ENCODE measurements around the gene MASP2.

- TF ChIP-seq CTCF (conservative IDR thresholded peaks at IDR 0.05 in 1 of 2, IDR thresholded peaks at IDR 0.05 in 1 of 2; ENCODE audit: low read depth in 1 of 2, low read length in 2 of 2) (no peak), EZH2 (IDR thresholded peaks at IDR 0.05; ENCODE audit: low read length, missing control alignments) (no peak)
Observed at GRCh38 chr1:11057477-11057876, 10.4 kb upstream of the MASP2 start.

Measured in fibroblast of lung (primary cell).